Measurements from ENCODE around the gene PGAP6. TPM values are rescaled to one million over a fixed set of nuclear protein-coding genes. Genes with fewer than 3 reads are reported as not detected.

Gene PGAP6
- total and polyA plus RNA-seq, 2 of the 8 experiments (the other 6 are each of a cell fraction or from before 2014, with no cell fraction given): 86.8 to 364 TPM

- TF ChIP-seq TAF1 (IDR thresholded peaks at IDR 0.05; ENCODE audit: low read depth, low read length): no peak
These were observed 6.6 kb downstream of the PGAP6 start (continued) for GRCh38 chr16:375212-375611.

Measured in H1 (cell line).